ENCODE data around the gene ATG10.

DNA sequence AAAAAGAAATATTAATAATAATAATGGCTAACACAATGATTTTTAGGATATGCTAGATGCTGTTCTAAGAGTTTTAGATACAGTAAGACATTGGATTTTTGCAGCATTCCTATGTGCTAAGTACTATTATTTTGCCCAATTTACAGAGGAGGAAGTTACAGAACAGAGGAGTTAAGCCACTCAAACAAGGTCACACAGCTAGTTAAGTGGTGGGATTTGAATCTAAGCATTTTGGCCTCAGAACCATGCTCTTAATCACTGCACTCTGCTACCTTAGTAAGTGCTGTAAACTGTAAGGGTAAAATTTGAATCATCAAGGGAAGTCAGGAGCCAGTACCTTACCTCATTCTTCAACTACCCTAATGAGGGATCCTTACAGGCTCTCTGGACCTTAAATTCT is 280.9 kb downstream of the ATG10 start:
- TF ChIP-seq, protein P1, sequence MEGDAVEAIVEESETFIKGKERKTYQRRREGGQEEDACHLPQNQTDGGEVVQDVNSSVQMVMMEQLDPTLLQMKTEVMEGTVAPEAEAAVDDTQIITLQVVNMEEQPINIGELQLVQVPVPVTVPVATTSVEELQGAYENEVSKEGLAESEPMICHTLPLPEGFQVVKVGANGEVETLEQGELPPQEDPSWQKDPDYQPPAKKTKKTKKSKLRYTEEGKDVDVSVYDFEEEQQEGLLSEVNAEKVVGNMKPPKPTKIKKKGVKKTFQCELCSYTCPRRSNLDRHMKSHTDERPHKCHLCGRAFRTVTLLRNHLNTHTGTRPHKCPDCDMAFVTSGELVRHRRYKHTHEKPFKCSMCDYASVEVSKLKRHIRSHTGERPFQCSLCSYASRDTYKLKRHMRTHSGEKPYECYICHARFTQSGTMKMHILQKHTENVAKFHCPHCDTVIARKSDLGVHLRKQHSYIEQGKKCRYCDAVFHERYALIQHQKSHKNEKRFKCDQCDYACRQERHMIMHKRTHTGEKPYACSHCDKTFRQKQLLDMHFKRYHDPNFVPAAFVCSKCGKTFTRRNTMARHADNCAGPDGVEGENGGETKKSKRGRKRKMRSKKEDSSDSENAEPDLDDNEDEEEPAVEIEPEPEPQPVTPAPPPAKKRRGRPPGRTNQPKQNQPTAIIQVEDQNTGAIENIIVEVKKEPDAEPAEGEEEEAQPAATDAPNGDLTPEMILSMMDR (conservative IDR thresholded peaks at IDR 0.05; ENCODE audit: low read depth in 2 of 2), result no peak
- TF ChIP-seq CREB1 (CRISPR knock-in tag; IDR thresholded peaks at IDR 0.05; ENCODE audit: low read depth), result no peak
- no peak for TF ChIP-seq NANOG (IDR thresholded peaks at IDR 0.05; ENCODE audit: borderline replicate concordance)
- TF ChIP-seq, protein P2, sequence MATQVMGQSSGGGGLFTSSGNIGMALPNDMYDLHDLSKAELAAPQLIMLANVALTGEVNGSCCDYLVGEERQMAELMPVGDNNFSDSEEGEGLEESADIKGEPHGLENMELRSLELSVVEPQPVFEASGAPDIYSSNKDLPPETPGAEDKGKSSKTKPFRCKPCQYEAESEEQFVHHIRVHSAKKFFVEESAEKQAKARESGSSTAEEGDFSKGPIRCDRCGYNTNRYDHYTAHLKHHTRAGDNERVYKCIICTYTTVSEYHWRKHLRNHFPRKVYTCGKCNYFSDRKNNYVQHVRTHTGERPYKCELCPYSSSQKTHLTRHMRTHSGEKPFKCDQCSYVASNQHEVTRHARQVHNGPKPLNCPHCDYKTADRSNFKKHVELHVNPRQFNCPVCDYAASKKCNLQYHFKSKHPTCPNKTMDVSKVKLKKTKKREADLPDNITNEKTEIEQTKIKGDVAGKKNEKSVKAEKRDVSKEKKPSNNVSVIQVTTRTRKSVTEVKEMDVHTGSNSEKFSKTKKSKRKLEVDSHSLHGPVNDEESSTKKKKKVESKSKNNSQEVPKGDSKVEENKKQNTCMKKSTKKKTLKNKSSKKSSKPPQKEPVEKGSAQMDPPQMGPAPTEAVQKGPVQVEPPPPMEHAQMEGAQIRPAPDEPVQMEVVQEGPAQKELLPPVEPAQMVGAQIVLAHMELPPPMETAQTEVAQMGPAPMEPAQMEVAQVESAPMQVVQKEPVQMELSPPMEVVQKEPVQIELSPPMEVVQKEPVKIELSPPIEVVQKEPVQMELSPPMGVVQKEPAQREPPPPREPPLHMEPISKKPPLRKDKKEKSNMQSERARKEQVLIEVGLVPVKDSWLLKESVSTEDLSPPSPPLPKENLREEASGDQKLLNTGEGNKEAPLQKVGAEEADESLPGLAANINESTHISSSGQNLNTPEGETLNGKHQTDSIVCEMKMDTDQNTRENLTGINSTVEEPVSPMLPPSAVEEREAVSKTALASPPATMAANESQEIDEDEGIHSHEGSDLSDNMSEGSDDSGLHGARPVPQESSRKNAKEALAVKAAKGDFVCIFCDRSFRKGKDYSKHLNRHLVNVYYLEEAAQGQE (IDR thresholded peaks at IDR 0.05; ENCODE audit: unreplicated experiment), result no peak
